ENCODE results near the gene TTC36.

TTC36 gene

DNA sequence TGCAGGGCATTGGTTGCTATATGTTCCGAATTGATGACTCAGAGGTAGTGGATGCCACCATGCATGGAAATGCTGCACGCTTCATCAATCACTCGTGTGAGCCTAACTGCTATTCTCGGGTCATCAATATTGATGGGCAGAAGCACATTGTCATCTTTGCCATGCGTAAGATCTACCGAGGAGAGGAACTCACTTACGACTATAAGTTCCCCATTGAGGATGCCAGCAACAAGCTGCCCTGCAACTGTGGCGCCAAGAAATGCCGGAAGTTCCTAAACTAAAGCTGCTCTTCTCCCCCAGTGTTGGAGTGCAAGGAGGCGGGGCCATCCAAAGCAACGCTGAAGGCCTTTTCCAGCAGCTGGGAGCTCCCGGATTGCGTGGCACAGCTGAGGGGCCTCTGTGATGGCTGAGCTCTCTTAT lies 5.4 kb upstream of the TTC36 start:
- Histone ChIP-seq H2AFZ (ENCODE audit: low read length, unreplicated experiment) (no peak overlapping the region), H3K4me1 (ENCODE audit: control insufficient read depth, insufficient read depth, low read length, unreplicated experiment) (no peaks in the 10 kb centered on the region), H3K4me3 (ENCODE audit: low read depth, low read length) (no peak overlapping the region), H3K27me3 (ENCODE audit: insufficient read depth, low read length) (no peaks in the 10 kb centered on the region), H3K79me2 (ENCODE audit: control insufficient read depth, insufficient read depth, low read length, unreplicated experiment) (no peaks in the 10 kb centered on the region), H3K36me3 (ENCODE audit: insufficient read depth, low read length) (peaks cover 29% of the 10 kb centered on the region), H3K27ac (ENCODE audit: low read depth, low read length) (no peak overlapping the region)

DNA sequence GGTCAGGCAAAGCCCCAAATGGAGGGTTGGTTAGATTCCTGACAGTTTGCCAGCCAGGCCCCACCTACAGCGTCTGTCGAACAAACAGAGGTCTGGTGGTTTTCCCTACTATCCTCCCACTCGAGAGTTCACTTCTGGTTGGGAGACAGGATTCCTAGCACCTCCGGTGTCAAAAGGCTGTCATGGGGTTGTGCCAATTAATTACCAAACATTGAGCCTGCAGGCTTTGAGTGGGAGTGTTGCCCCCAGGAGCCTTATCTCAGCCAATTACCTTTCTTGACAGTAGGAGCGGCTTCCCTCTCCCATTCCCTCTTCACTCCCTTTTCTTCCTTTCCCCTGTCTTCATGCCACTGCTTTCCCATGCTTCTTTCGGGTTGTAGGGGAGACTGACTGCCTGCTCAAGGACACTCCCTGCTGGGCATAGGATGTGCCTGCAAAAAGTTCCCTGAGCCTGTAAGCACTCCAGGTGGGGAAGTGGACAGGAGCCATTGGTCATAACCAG lies 4.7 kb upstream of the TTC36 start:
- H3K4me1 ChIP-seq (ENCODE audit: control insufficient read depth, insufficient read depth, low read length, unreplicated experiment) = no peaks in the 10 kb centered on the region
- H3K79me2 ChIP-seq (ENCODE audit: control insufficient read depth, insufficient read depth, low read length, unreplicated experiment) = no peaks in the 10 kb centered on the region
- H3K4me3 ChIP-seq (ENCODE audit: low read depth, low read length) = no peak overlapping the region
- H3K27me3 ChIP-seq (ENCODE audit: insufficient read depth, low read length) = no peaks in the 10 kb centered on the region
- H3K36me3 ChIP-seq (ENCODE audit: insufficient read depth, low read length) = peaks cover 29% of the 10 kb centered on the region
- H3K27ac ChIP-seq (ENCODE audit: low read depth, low read length) = no peak overlapping the region
- H2AFZ ChIP-seq (ENCODE audit: low read length, unreplicated experiment) = no peak overlapping the region

DNA sequence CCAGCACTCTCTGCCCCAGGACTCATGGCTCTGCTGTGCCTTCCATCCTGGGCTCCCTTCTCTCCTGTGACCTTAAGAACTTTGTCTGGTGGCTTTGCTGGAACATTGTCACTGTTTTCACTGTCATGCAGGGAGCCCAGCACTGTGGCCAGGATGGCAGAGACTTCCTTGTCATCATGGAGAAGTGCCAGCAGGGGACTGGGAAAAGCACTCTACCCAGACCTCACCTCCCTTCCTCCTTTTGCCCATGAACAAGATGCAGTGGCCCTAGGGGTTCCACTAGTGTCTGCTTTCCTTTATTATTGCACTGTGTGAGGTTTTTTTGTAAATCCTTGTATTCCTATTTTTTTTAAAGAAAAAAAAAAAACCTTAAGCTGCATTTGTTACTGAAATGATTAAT lies 2.9 kb upstream of the TTC36 start:
- Histone ChIP-seq H3K36me3 (ENCODE audit: insufficient read depth, low read length) (peaks cover 21% of the 10 kb centered on the region), H2AFZ (ENCODE audit: low read length, unreplicated experiment) (no peak overlapping the region), H3K4me3 (ENCODE audit: low read depth, low read length) (no peak overlapping the region), H3K79me2 (ENCODE audit: control insufficient read depth, insufficient read depth, low read length, unreplicated experiment) (no peaks in the 10 kb centered on the region), H3K4me1 (ENCODE audit: control insufficient read depth, insufficient read depth, low read length, unreplicated experiment) (no peaks in the 10 kb centered on the region), H3K27ac (ENCODE audit: low read depth, low read length) (no peak overlapping the region), H3K27me3 (ENCODE audit: insufficient read depth, low read length) (no peaks in the 10 kb centered on the region)

DNA sequence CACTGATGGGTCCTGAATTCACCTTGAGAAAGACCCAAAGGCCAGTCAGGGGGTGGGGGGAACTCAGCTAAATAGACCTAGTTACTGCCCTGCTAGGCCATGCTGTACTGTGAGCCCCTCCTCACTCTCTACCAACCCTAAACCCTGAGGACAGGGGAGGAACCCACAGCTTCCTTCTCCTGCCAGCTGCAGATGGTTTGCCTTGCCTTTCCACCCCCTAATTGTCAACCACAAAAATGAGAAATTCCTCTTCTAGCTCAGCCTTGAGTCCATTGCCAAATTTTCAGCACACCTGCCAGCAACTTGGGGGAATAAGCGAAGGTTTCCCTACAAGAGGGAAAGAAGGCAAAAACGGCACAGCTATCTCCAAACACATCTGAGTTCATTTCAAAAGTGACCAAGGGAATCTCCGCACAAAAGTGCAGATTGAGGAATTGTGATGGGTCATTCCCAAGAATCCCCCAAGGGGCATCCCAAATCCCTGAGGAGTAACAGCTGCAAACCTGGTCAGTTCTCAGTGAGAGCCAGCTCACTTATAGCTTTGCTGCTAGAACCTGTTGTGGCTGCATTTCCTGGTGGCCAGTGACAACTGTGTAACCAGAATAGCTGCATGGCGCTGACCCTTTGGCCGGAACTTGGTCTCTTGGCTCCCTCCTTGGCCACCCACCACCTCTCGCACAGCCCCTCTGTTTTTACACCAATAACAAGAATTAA lies 2.4 kb upstream of the TTC36 start:
- Histone ChIP-seq H3K79me2 (ENCODE audit: control insufficient read depth, insufficient read depth, low read length, unreplicated experiment) (no peaks in the 10 kb centered on the region), H3K36me3 (ENCODE audit: insufficient read depth, low read length) (peaks cover 16% of the 10 kb centered on the region), H2AFZ (ENCODE audit: low read length, unreplicated experiment) (no peak overlapping the region), H3K27me3 (ENCODE audit: insufficient read depth, low read length) (no peaks in the 10 kb centered on the region), H3K4me3 (ENCODE audit: low read depth, low read length) (no peak overlapping the region), H3K27ac (ENCODE audit: low read depth, low read length) (no peak overlapping the region), H3K4me1 (ENCODE audit: control insufficient read depth, insufficient read depth, low read length, unreplicated experiment) (peaks cover 2% of the 10 kb centered on the region)

DNA sequence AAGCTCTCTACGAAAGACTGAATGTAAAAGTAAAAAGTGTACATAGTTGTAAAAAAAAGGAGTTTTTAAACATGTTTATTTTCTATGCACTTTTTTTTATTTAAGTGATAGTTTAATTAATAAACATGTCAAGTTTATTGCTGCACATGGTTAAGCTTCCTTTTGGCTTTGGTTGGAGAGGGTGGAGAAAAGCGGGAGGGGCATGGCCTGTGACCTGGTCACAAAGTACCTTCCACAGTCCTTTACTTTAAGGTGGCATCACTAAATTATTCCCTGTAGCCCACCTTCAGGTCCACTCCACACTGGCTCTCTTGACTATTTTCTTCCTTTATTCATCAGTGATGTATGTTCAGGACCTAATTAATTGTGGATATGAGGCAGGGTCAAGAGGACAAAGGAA lies 586 bp upstream of the TTC36 start:
- Histone ChIP-seq H3K4me3 (ENCODE audit: low read depth, low read length) (no peak overlapping the region), H2AFZ (ENCODE audit: low read length, unreplicated experiment) (no peak overlapping the region), H3K27me3 (ENCODE audit: insufficient read depth, low read length) (no peaks in the 10 kb centered on the region), H3K4me1 (ENCODE audit: control insufficient read depth, insufficient read depth, low read length, unreplicated experiment) (peaks cover 4% of the 10 kb centered on the region), H3K36me3 (ENCODE audit: insufficient read depth, low read length) (peaks cover 3% of the 10 kb centered on the region; the same call in 1 of the 2 replicates), H3K27ac (ENCODE audit: low read depth, low read length) (no peak overlapping the region), H3K79me2 (ENCODE audit: control insufficient read depth, insufficient read depth, low read length, unreplicated experiment) (no peaks in the 10 kb centered on the region)

DNA sequence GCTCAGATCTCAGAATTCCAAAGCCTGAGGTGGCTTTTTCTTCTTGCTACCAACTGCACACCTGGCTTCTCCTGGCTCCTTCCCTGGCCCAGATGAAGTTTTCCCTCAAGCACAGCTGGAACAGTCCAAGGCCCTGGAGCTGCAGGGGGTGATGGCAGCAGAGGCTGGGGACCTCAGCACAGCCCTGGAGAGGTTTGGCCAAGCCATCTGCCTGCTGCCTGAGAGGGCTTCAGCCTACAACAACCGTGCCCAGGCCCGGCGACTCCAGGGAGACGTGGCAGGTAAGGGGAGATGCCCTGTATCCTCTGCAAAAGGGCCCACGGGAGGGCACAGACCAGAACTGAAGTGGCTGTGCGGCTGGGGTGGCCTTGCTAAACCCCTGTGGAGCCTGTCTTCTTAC lies 1.2 kb downstream of the TTC36 start:
- Histone ChIP-seq H3K27ac (ENCODE audit: low read depth, low read length) (no peak overlapping the region), H3K27me3 (ENCODE audit: insufficient read depth, low read length) (no peaks in the 10 kb centered on the region)

DNA sequence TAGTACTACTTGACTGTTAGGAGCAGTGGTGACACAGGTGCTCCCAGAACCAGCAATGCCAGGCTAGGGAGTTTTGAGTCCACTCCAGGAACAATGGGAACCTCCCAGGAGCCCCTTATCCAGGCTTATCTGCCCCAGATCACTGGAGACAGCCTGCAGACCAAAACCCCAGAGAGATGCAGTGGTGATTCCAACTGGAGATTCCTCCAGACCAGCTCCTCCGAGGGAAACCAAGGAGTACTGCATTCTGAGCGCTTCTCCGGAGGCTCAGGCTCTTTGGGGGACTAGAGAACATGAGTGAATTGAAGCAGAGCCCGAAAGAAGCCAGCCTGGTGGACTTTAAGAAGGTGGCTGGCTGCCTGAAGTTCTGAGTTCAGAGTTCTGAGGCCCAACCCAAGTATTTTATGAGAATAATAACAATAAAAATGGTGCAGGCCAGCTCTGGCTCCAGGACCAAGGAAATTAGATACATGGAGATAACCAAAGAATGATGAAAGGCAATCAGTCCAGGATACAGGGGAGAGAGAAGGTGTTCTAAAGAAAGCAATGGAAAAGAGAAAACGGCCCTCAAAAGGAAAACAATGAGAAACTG lies 2.4 kb downstream of the TTC36 start:
- peak overlapping the region; percentile 80 for H3K4me3 ChIP-seq (ENCODE audit: low read depth, low read length)
- no peak overlapping the region for H2AFZ ChIP-seq (ENCODE audit: low read length, unreplicated experiment)
- no peak overlapping the region for H3K27ac ChIP-seq (ENCODE audit: low read depth, low read length)
- no peaks in the 10 kb centered on the region for H3K79me2 ChIP-seq (ENCODE audit: control insufficient read depth, insufficient read depth, low read length, unreplicated experiment)
- H3K27me3 ChIP-seq (ENCODE audit: insufficient read depth, low read length) = no peaks in the 10 kb centered on the region
- peaks cover 4% of the 10 kb centered on the region for H3K4me1 ChIP-seq (ENCODE audit: control insufficient read depth, insufficient read depth, low read length, unreplicated experiment)
- H3K36me3 ChIP-seq (ENCODE audit: insufficient read depth, low read length) = no peaks in the 10 kb centered on the region

More for the DNA sequence above, 1.2 kb downstream of the TTC36 start:
- Histone ChIP-seq H3K4me1 (ENCODE audit: control insufficient read depth, insufficient read depth, low read length, unreplicated experiment) (peaks cover 4% of the 10 kb centered on the region), H3K79me2 (ENCODE audit: control insufficient read depth, insufficient read depth, low read length, unreplicated experiment) (no peaks in the 10 kb centered on the region), H3K36me3 (ENCODE audit: insufficient read depth, low read length) (no peaks in the 10 kb centered on the region), H3K4me3 (ENCODE audit: low read depth, low read length) (no peak overlapping the region), H2AFZ (ENCODE audit: low read length, unreplicated experiment) (no peak overlapping the region)

DNA sequence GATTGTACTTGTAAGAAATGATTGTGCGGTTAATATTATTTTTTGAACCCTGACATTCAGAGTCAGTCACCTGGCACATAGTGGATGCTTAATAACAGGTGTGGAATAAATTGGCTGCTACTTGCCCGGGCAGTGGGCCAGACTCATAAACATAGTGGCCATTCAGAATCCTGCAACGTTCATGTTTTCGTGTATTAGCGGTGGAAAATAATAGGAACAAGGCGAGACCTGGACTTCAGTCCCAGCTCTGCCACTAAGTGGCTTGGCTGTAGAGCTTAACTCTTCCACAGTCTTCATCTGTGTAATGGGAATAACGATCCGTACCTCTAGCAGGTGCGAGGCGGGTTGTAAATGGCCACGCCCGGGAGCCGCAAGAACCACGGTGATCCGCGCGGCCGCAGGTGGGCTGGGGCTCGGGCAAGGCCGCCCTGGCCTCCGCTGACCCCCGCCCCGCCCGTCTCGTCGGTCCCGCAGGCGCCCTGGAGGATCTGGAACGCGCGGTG lies 3.0 kb downstream of the TTC36 start:
- peak overlapping the region; percentile 36 for H2AFZ ChIP-seq (ENCODE audit: low read length, unreplicated experiment)
- H3K4me1 ChIP-seq (ENCODE audit: control insufficient read depth, insufficient read depth, low read length, unreplicated experiment) = peaks cover 4% of the 10 kb centered on the region
- H3K36me3 ChIP-seq (ENCODE audit: insufficient read depth, low read length) = no peaks in the 10 kb centered on the region
- no peaks in the 10 kb centered on the region for H3K79me2 ChIP-seq (ENCODE audit: control insufficient read depth, insufficient read depth, low read length, unreplicated experiment)
- H3K27me3 ChIP-seq (ENCODE audit: insufficient read depth, low read length) = no peaks in the 10 kb centered on the region
- no peak overlapping the region for H3K27ac ChIP-seq (ENCODE audit: low read depth, low read length)
- peak overlapping the region; percentile 80 for H3K4me3 ChIP-seq (ENCODE audit: low read depth, low read length)

DNA sequence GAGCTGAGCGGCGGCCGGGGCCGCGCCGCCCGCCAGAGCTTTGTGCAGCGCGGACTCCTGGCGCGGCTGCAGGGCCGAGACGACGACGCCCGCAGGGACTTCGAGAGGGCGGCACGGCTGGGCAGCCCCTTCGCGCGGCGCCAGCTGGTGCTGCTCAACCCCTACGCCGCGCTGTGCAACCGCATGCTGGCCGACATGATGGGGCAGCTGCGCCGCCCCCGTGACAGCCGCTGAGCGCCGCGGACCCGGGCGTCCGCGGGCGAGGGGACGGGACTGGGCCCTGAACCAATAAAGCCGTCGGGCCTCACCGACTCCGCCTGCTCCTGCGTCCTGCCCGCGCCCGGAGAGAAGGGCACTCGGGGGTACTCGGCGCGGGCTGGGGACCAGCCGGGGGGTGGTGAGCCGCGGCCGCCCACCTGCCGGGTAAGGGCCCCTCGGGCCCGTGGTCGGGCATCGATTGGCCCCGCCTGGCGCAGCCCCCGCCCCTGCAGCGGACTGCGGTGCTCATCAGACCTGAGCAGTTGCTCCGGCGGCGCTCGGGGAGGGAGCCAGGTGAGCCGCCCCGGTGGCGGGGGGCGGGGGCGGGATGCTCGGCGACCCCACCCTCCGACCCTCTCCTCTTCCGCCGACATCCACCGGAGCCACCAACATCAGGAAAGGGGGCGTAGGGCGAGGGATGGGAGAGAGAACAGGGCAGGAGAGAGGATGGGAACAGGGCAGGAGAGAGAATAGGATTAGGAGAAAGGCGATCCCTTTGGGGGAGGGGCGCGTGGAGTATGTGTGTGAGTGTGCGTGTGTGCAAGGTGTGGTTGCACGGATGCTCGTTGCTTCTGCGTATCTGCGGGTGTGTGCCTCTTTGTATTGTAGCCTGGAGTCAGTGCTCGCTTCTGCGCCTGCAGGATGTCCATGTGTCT lies 3.7 kb downstream of the TTC36 start, which contains the start of gene TMEM25:
TSS of gene TMEM25 (plus strand) at position 510 of the 914 bp plus-strand sequence. CDS start 610 bp downstream, outside the sequence.
- Histone ChIP-seq H3K79me2 (ENCODE audit: control insufficient read depth, insufficient read depth, low read length, unreplicated experiment) (no peaks in the 10 kb centered on the region), H3K4me3 (ENCODE audit: low read depth, low read length) (peak within 1 kb of the TSS; percentile 80), H2AFZ (ENCODE audit: low read length, unreplicated experiment) (peak within 1 kb of the TSS; percentile 36), H3K27me3 (ENCODE audit: insufficient read depth, low read length) (no peaks in the 10 kb centered on the region), H3K27ac (ENCODE audit: low read depth, low read length) (no peak within 1 kb of the TSS), H3K4me1 (ENCODE audit: control insufficient read depth, insufficient read depth, low read length, unreplicated experiment) (peaks cover 4% of the 10 kb centered on the region), H3K36me3 (ENCODE audit: insufficient read depth, low read length) (no peaks in the 10 kb centered on the region)

DNA sequence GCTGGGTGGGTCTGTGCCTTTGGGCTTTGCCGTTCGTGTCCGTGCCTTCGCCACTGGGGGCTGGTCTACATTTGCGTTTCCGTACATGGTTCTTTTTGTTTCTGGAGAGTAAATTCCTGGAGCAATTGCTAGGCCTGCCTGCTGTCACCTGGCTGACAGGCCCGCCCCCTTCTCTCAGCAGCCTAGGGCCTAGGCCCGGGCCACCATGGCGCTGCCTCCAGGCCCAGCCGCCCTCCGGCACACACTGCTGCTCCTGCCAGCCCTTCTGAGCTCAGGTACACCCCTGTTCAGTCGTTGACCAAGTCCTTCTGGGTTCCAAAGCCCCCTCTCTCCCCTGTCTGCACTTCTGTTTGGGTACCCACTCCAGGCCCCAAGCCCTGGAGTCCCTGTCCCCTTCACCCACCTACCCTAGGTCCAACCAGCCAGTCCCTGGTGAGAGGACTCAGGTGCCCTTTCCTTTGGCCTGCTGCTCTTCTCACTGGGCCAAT lies 4.4 kb downstream of the TTC36 start:
- Histone ChIP-seq H2AFZ (ENCODE audit: low read length, unreplicated experiment) (peak overlapping the region; percentile 36), H3K4me1 (ENCODE audit: control insufficient read depth, insufficient read depth, low read length, unreplicated experiment) (peaks cover 4% of the 10 kb centered on the region), H3K36me3 (ENCODE audit: insufficient read depth, low read length) (no peaks in the 10 kb centered on the region), H3K27me3 (ENCODE audit: insufficient read depth, low read length) (no peaks in the 10 kb centered on the region), H3K27ac (ENCODE audit: low read depth, low read length) (no peak overlapping the region), H3K79me2 (ENCODE audit: control insufficient read depth, insufficient read depth, low read length, unreplicated experiment) (no peaks in the 10 kb centered on the region), H3K4me3 (ENCODE audit: low read depth, low read length) (peak overlapping the region; percentile 80)
